ENCODE measurements around the gene ARHGEF25.
"Not testable (repeated sequence)": the region's sequence is repeated elsewhere in the genome, so short reads cannot be mapped to it uniquely, and the experiment has no call there.

Gene ARHGEF25

GRCh38 chr12:57611108-57611826, at the start of gene ARHGEF25:
ARHGEF25 (plus strand) TSS chr12:57611435; CDS start chr12:57611895, 460 bp downstream.
- DNase-seq (ENCODE audit: low read depth) = no peak

GRCh38 chr12:57563358-57563757, 47.9 kb upstream of the ARHGEF25 start:
- DNase-seq (ENCODE audit: low read depth) = no peak

GRCh38 chr12:57564178-57564740, 47.0 kb upstream of the ARHGEF25 start:
- no peak for DNase-seq (ENCODE audit: low read depth)

GRCh38 chr12:57568838-57569237, 42.4 kb upstream of the ARHGEF25 start:
- no peak for DNase-seq (ENCODE audit: low read depth)

GRCh38 chr12:57569858-57570257, 41.4 kb upstream of the ARHGEF25 start:
- DNase-seq (ENCODE audit: low read depth) = no peak

GRCh38 chr12:57570438-57570837, 40.8 kb upstream of the ARHGEF25 start:
- DNase-seq (ENCODE audit: low read depth) = not testable (repeated sequence)

GRCh38 chr12:57571926-57572762, 39.1 kb upstream of the ARHGEF25 start:
- no peak for DNase-seq (ENCODE audit: low read depth)

- no peak for DNase-seq (ENCODE audit: low read depth)
Measured at GRCh38 chr12:57574795-57575194, 36.4 kb upstream of the ARHGEF25 start.

GRCh38 chr12:57575771-57576612, 35.2 kb upstream of the ARHGEF25 start:
- DNase-seq (ENCODE audit: low read depth) = no peak

- no peak for DNase-seq (ENCODE audit: low read depth)
Measured at GRCh38 chr12:57576613-57577160, 34.5 kb upstream of the ARHGEF25 start.

GRCh38 chr12:57577981-57578758, 33.1 kb upstream of the ARHGEF25 start:
- no peak for DNase-seq (ENCODE audit: low read depth)

GRCh38 chr12:57579011-57579410, 32.2 kb upstream of the ARHGEF25 start:
- no peak for DNase-seq (ENCODE audit: low read depth)

GRCh38 chr12:57579677-57580465, 31.4 kb upstream of the ARHGEF25 start:
- DNase-seq (ENCODE audit: low read depth) = no peak

GRCh38 chr12:57580466-57580795, 30.8 kb upstream of the ARHGEF25 start:
- DNase-seq (ENCODE audit: low read depth) = no peak

GRCh38 chr12:57581802-57582201, 29.4 kb upstream of the ARHGEF25 start:
- no peak for DNase-seq (ENCODE audit: low read depth)

GRCh38 chr12:57582440-57582839, 28.8 kb upstream of the ARHGEF25 start:
- no peak for DNase-seq (ENCODE audit: low read depth)

GRCh38 chr12:57583008-57583831, 28.0 kb upstream of the ARHGEF25 start:
- DNase-seq (ENCODE audit: low read depth) = peak; percentile 71

GRCh38 chr12:57584050-57584449, 27.2 kb upstream of the ARHGEF25 start:
- no peak for DNase-seq (ENCODE audit: low read depth)

GRCh38 chr12:57584690-57585089, 26.5 kb upstream of the ARHGEF25 start:
- no peak for DNase-seq (ENCODE audit: low read depth)
